ENCODE data around the gene SPIRE2.

The SPIRE2 gene

GRCh38 chr16:89887243-89887642 is 59.0 kb downstream of the SPIRE2 start:
- H3K4me3 ChIP-seq (ENCODE audit: low read length): no peak overlapping the region
- no peak for DNase-seq (ENCODE audit: low read depth, low spot score)

GRCh38 chr16:89890200-89890599 is 61.9 kb downstream of the SPIRE2 start:
- H3K4me3 ChIP-seq (ENCODE audit: low read length): no peak overlapping the region
- DNase-seq (ENCODE audit: low read depth, low spot score): no peak

GRCh38 chr16:89890886-89891657 is 62.8 kb downstream of the SPIRE2 start:
- H3K4me3 ChIP-seq (ENCODE audit: low read length): no peak overlapping the region
- DNase-seq (ENCODE audit: low read depth, low spot score): no peak

GRCh38 chr16:89892055-89892630 is 63.9 kb downstream of the SPIRE2 start:
- H3K4me3 ChIP-seq (ENCODE audit: low read length): no peak overlapping the region
- DNase-seq (ENCODE audit: low read depth, low spot score): no peak

- DNase-seq (ENCODE audit: low read depth, low spot score): no peak
- H3K4me3 ChIP-seq (ENCODE audit: low read length): no peak overlapping the region
Measured at GRCh38 chr16:89892635-89893034, 64.4 kb downstream of the SPIRE2 start.

- DNase-seq (ENCODE audit: low read depth, low spot score): no peak
- H3K4me3 ChIP-seq (ENCODE audit: low read length): no peak overlapping the region
Measured at GRCh38 chr16:89893642-89894548, 65.6 kb downstream of the SPIRE2 start.

GRCh38 chr16:89895482-89896250 is 67.4 kb downstream of the SPIRE2 start:
- no peak for DNase-seq (ENCODE audit: low read depth, low spot score)

GRCh38 chr16:89897204-89897603 is 68.9 kb downstream of the SPIRE2 start:
- DNase-seq (ENCODE audit: low read depth, low spot score): no peak
- H3K4me3 ChIP-seq (ENCODE audit: low read length): no peak overlapping the region

More at GRCh38 chr16:89895482-89896250, 67.4 kb downstream of the SPIRE2 start:
- H3K4me3 ChIP-seq (ENCODE audit: low read length): no peak overlapping the region

GRCh38 chr16:89898201-89898967 is 70.1 kb downstream of the SPIRE2 start:
- no peak for DNase-seq (ENCODE audit: low read depth, low spot score)

GRCh38 chr16:89899879-89900481 is 71.7 kb downstream of the SPIRE2 start:
- DNase-seq (ENCODE audit: low read depth, low spot score): no peak
- no peak overlapping the region for H3K4me3 ChIP-seq (ENCODE audit: low read length)

More at GRCh38 chr16:89898201-89898967, 70.1 kb downstream of the SPIRE2 start:
- H3K4me3 ChIP-seq (ENCODE audit: low read length): no peak overlapping the region

- no peak overlapping the region for H3K4me3 ChIP-seq (ENCODE audit: low read length)
- no peak for DNase-seq (ENCODE audit: low read depth, low spot score)
Measured at GRCh38 chr16:89900885-89901284, 72.6 kb downstream of the SPIRE2 start.

GRCh38 chr16:89902980-89903379 is 74.7 kb downstream of the SPIRE2 start:
- no peak overlapping the region for H3K4me3 ChIP-seq (ENCODE audit: low read length)
- no peak for DNase-seq (ENCODE audit: low read depth, low spot score)

GRCh38 chr16:89903908-89904515 is 75.7 kb downstream of the SPIRE2 start:
- no peak for DNase-seq (ENCODE audit: low read depth, low spot score)

GRCh38 chr16:89904606-89905510 is 76.6 kb downstream of the SPIRE2 start:
- no peak overlapping the region for H3K4me3 ChIP-seq (ENCODE audit: low read length)
- DNase-seq (ENCODE audit: low read depth, low spot score): no peak

More at GRCh38 chr16:89903908-89904515, 75.7 kb downstream of the SPIRE2 start:
- H3K4me3 ChIP-seq (ENCODE audit: low read length): no peak overlapping the region

GRCh38 chr16:89905511-89906139 is 77.3 kb downstream of the SPIRE2 start:
- H3K4me3 ChIP-seq (ENCODE audit: low read length): no peak overlapping the region
- DNase-seq (ENCODE audit: low read depth, low spot score): no peak

Measured in Jurkat, Clone E6-1 (cell line).